ENCODE data around the gene SWSAP1.
"Not testable (repeated sequence)": the region's sequence is repeated elsewhere in the genome, so short reads cannot be mapped to it uniquely, and the experiment has no call there.

SWSAP1 gene

GRCh38 chr19:11335449-11336146, 38.9 kb upstream of the SWSAP1 start:
- no peak for TF ChIP-seq CTCF (IDR thresholded peaks at IDR 0.05; ENCODE audit: low read depth, low read length, missing control alignments)
- H3K4me3 ChIP-seq (ENCODE audit: low read depth, low read length) = no peak overlapping the region
- no peak for DNase-seq (ENCODE audit: low read depth)

- TF ChIP-seq CTCF (IDR thresholded peaks at IDR 0.05; ENCODE audit: low read depth, low read length, missing control alignments) = no peak
- no peak for DNase-seq (ENCODE audit: low read depth)
- H3K4me3 ChIP-seq (ENCODE audit: low read depth, low read length) = no peak overlapping the region
Measured at GRCh38 chr19:11337080-11337479, 37.4 kb upstream of the SWSAP1 start.

GRCh38 chr19:11338121-11338520, 36.3 kb upstream of the SWSAP1 start:
- no peak for DNase-seq (ENCODE audit: low read depth)
- no peak for TF ChIP-seq CTCF (IDR thresholded peaks at IDR 0.05; ENCODE audit: low read depth, low read length, missing control alignments)
- no peak overlapping the region for H3K4me3 ChIP-seq (ENCODE audit: low read depth, low read length)

- no peak for DNase-seq (ENCODE audit: low read depth)
- peak overlapping the region; percentile 61 for H3K4me3 ChIP-seq (ENCODE audit: low read depth, low read length)
- no peak for TF ChIP-seq CTCF (IDR thresholded peaks at IDR 0.05; ENCODE audit: low read depth, low read length, missing control alignments)
Measured at GRCh38 chr19:11338569-11339253, 35.8 kb upstream of the SWSAP1 start.

GRCh38 chr19:11339254-11340098, 35.0 kb upstream of the SWSAP1 start, which contains the start of gene RAB3D:
TSS of gene RAB3D (minus strand) at chr19:11339657. CDS start at chr19:11337399, 2,258 bp downstream.
- no peak for TF ChIP-seq CTCF (IDR thresholded peaks at IDR 0.05; ENCODE audit: low read depth, low read length, missing control alignments)
- peak; percentile 59 for DNase-seq (ENCODE audit: low read depth)
- H3K4me3 ChIP-seq (ENCODE audit: low read depth, low read length) = peak within 1 kb of the TSS; percentile 61

GRCh38 chr19:11340099-11340467, 34.4 kb upstream of the SWSAP1 start:
- not testable (repeated sequence) for DNase-seq (ENCODE audit: low read depth)
- peak overlapping the region; percentile 61 for H3K4me3 ChIP-seq (ENCODE audit: low read depth, low read length)

- no peak for TF ChIP-seq CTCF (IDR thresholded peaks at IDR 0.05; ENCODE audit: low read depth, low read length, missing control alignments)
- no peak for DNase-seq (ENCODE audit: low read depth)
- no peak overlapping the region for H3K4me3 ChIP-seq (ENCODE audit: low read depth, low read length)
Measured at GRCh38 chr19:11342429-11342828, 32.0 kb upstream of the SWSAP1 start.
